ENCODE results near the gene GPR183. TPM values are rescaled to one million over a fixed set of nuclear protein-coding genes. Genes with fewer than 3 reads are reported as not detected.
"Not testable (repeated sequence)": the region's sequence is repeated elsewhere in the genome, so short reads cannot be mapped to it uniquely, and the experiment has no call there.

GPR183 gene
- total RNA-seq, 1 donor from 2014 or later = 0.58 TPM

GRCh38 chr13:99251921-99252320 lies 55.3 kb downstream of the GPR183 start:
- no peak for DNase-seq (ENCODE audit: extremely low read depth, low read depth, low spot score)

DNA sequence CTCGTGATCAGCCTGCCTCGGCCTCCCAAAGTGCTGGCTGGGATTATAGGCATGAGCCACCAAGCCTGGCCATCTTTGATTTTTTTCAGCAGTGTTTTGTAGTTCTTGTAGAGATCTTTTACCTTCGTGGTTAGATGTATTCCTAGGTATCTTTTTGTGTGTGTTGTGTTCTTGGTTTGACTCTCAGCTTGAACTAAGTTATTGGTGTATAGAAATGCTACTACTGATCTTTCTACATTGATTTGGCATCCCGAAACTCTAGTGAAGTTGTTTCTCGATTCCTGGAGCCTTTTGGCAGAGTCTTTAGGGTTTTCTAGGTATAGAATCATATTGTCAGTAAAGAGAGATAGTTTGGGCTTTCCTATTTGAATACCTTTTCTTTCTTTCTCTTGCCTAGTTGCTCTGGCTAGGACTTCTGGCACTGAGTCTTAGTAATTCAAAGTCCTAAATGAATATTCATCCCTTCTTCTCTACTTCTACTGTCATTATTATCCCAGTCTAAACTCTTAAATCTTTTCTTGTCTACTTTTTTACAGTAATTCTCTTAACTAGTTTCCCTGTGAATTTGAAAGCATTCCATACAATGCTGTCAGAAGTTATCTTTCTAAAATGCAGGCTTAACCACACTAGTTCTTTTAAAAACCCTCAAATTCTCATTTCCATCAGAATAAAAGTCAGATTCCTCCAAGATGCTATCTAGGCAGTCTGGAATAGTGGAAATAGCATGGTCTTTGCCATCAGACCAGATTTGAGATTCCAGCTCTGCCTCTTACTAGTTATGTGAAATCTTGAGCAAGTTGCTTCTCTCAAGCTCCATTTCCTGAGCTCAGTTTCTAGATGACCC lies 56.0 kb downstream of the GPR183 start:
- no peak for DNase-seq (ENCODE audit: extremely low read depth, low read depth, low spot score)

DNA sequence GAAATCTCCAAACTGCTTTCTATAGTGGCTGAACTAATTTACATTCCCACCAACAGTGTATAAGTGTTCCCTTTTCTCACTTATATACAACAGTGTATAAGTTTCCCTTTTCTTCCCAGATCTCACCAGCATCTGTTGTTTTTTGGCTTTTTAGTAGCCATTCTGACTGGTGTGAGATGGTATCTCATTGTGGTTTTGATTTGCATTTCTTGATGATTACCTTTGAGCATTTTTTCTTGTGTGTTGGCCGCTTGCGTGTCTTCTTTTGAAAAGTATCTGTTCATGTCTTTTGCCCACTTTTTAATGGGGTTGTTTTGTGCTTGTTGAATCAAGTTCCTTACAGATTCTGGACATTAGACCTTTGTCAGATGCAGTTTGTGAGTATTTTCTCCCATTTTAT lies 57.6 kb downstream of the GPR183 start:
- DNase-seq (ENCODE audit: extremely low read depth, low read depth, low spot score) = not testable (repeated sequence)

GRCh38 chr13:99249178-99249577 lies 58.0 kb downstream of the GPR183 start:
- DNase-seq (ENCODE audit: extremely low read depth, low read depth, low spot score) = not testable (repeated sequence)

DNA sequence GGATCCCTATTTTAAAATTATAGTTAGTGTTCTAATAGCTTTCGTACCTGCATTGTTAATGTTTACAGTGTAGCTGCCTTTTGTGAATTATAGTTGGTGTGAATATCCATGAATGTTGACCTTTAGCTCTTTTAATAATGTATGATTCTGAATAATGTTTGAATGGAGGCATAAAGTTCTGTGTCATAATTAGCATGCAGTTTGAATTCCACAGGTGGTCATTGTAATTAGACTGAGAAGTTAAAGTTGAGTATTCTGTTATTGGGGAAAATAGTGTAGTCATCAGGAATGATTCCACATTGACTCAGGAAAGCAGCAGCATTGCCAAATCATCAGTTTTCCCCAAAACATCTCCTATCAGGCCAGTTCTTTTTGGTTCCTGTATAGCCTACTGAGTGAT lies 61.1 kb downstream of the GPR183 start:
- DNase-seq (ENCODE audit: extremely low read depth, low read depth, low spot score) = no peak

Other genes with a start within 250 kb of the GPR183 start
- 45.1 and 49.3 TPM in 2 replicates for gene UBAC2, start 106.5 kb downstream of the GPR183 start, total RNA-seq
- not detected in 2 replicates for gene GPR18, start 49.0 kb downstream of the GPR183 start, total RNA-seq
- gene TM9SF2, start 194.1 kb upstream of the GPR183 start, total RNA-seq = 112 and 119 TPM in 2 replicates